ENCODE measurements around the gene SLC22A16. TPM values are rescaled to one million over a fixed set of nuclear protein-coding genes. Genes with fewer than 3 reads are reported as not detected.

The SLC22A16 gene
- total RNA-seq, 1 donor from 2014 or later: not detected

DNA sequence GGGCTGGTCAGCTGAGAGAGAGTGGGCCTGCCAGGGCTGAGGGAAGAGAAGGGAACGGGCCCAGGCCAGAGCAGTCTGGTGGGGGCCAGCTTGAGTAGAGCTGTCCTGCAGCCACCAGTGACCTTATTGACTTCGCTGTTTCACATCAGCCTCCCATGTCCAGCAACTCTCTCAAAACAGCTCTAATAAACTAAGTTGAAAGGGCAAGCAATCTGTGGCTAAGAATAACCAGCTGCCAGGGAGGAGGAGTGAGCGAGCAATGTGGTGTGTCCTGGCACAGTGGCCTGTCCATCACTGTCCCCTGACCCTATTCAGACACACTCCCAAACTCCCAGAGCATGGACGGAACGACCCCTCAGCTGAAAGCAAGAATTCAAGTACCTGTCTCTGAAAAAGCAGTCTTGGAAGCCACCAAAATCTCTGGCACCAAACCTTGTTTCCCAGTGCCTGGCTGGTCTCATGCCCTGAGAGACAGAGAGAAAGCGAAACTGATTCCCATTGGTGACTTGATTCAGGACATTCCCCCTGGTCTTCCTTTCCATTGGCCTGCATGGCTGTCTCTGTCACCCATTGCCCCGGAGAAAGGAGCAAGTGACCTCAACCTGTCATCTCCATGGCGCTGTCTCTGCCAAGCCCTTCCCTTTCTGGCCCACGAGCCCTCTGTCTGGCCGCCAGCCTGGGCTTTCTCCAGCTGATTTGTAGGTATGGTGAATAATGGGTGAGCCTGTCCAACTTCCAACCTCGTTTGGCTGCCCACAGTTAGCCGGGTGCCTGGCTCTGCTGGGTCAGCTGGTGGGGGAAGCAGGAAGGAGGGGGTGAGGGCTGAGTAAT lies 61.1 kb downstream of the SLC22A16 start, which contains the start of gene DDO:
Gene DDO, minus strand, starts transcription at position 490 of the 831 bp plus-strand sequence. CDS start 2,113 bp downstream, outside the sequence.
- no peaks in the 10 kb centered on the region for H3K36me3 ChIP-seq (ENCODE audit: insufficient read depth, low read length)

DNA sequence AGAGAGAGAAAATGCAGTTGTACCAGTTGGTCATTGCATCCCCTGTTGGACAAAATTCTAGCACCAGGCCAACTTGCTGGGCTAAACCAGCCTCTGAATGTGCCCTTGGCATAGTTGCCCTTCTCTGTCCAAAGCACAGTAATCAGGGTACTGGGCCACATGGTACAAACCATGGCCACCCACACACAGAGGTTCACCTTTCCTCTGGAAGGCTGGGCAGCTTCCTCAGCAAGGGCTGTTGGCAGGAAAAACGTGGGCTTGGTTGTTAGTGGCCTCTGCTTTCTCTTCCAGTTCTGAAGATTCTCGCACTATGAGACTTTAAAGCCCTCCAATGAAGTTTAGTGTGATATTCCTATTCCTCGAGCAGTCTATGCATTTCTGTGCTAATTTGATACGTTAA lies 61.7 kb downstream of the SLC22A16 start:
- no peaks in the 10 kb centered on the region for H3K9me3 ChIP-seq (ENCODE audit: insufficient read depth, low read depth, low read length)
- no peaks in the 10 kb centered on the region for H3K79me2 ChIP-seq (ENCODE audit: insufficient read depth, low read length)
- H3K27ac ChIP-seq (ENCODE audit: low read depth, low read length): no peak overlapping the region
- no peak overlapping the region for H3K4me3 ChIP-seq (ENCODE audit: insufficient read depth, low read depth, low read length)
- DNase-seq (ENCODE audit: low read depth) (no peak), FAIRE-seq (no peak)
- no peaks in the 10 kb centered on the region for H4K20me1 ChIP-seq (ENCODE audit: insufficient read depth, low read length)
- no peak overlapping the region for H3K9ac ChIP-seq (ENCODE audit: low read length)
- no peaks in the 10 kb centered on the region for H3K4me1 ChIP-seq (ENCODE audit: insufficient read depth, low read length)
- no peaks in the 10 kb centered on the region for H3K27me3 ChIP-seq (ENCODE audit: insufficient read depth, low read length)
- H3K27ac Mint-ChIP-seq (ENCODE audit: unreplicated experiment): no peak overlapping the region
- no peak overlapping the region for H2AFZ ChIP-seq (ENCODE audit: low read depth, low read length)
- TF ChIP-seq EZH2 (IDR thresholded peaks at IDR 0.05; ENCODE audit: insufficient read depth, low read length): no peak
- TF ChIP-seq CTCF (IDR thresholded peaks at IDR 0.05; ENCODE audit: insufficient read depth, low read depth, low read length): no peak
- H3K9me3 Mint-ChIP-seq (ENCODE audit: unreplicated experiment): no peaks in the 10 kb centered on the region
- peaks cover 2% of the 10 kb centered on the region for H3K36me3 Mint-ChIP-seq (ENCODE audit: low read depth, unreplicated experiment)
- H3K36me3 ChIP-seq (ENCODE audit: insufficient read depth, low read length): no peaks in the 10 kb centered on the region
- H3K27me3 Mint-ChIP-seq (ENCODE audit: low read depth, unreplicated experiment): peaks cover 12% of the 10 kb centered on the region
- no peak overlapping the region for H3K4me2 ChIP-seq (ENCODE audit: low read length)
- H3K4me1 Mint-ChIP-seq (ENCODE audit: low read depth, unreplicated experiment): no peaks in the 10 kb centered on the region
- H3K4me3 Mint-ChIP-seq (ENCODE audit: unreplicated experiment): no peak overlapping the region

More for the DNA sequence above, 61.1 kb downstream of the SLC22A16 start, which contains the start of gene DDO:
- Mint-ChIP-seq H3K27ac (ENCODE audit: unreplicated experiment) (no peak within 1 kb of the TSS), H3K4me1 (ENCODE audit: low read depth, unreplicated experiment) (no peaks in the 10 kb centered on the region), H3K36me3 (ENCODE audit: low read depth, unreplicated experiment) (peaks cover 2% of the 10 kb centered on the region), H3K9me3 (ENCODE audit: unreplicated experiment) (no peaks in the 10 kb centered on the region), H3K27me3 (ENCODE audit: low read depth, unreplicated experiment) (peaks cover 12% of the 10 kb centered on the region), H3K4me3 (ENCODE audit: unreplicated experiment) (no peak within 1 kb of the TSS)
- H3K79me2 ChIP-seq (ENCODE audit: insufficient read depth, low read length): no peaks in the 10 kb centered on the region
- H3K27me3 ChIP-seq (ENCODE audit: insufficient read depth, low read length): no peaks in the 10 kb centered on the region
- peak within 1 kb of the TSS; percentile 33 for H3K4me3 ChIP-seq (ENCODE audit: insufficient read depth, low read depth, low read length)
- TF ChIP-seq CTCF (IDR thresholded peaks at IDR 0.05; ENCODE audit: insufficient read depth, low read depth, low read length): no peak
- no peak for TF ChIP-seq EZH2 (IDR thresholded peaks at IDR 0.05; ENCODE audit: insufficient read depth, low read length)
- FAIRE-seq (no peak), DNase-seq (ENCODE audit: low read depth) (peak; percentile 48)
- peak within 1 kb of the TSS; percentile 76 for H3K4me2 ChIP-seq (ENCODE audit: low read length)
- H2AFZ ChIP-seq (ENCODE audit: low read depth, low read length): peak within 1 kb of the TSS; percentile 71
- H3K9ac ChIP-seq (ENCODE audit: low read length): no peak within 1 kb of the TSS
- H3K4me1 ChIP-seq (ENCODE audit: insufficient read depth, low read length): no peaks in the 10 kb centered on the region
- H4K20me1 ChIP-seq (ENCODE audit: insufficient read depth, low read length): no peaks in the 10 kb centered on the region
- no peaks in the 10 kb centered on the region for H3K9me3 ChIP-seq (ENCODE audit: insufficient read depth, low read depth, low read length)
- H3K27ac ChIP-seq (ENCODE audit: low read depth, low read length): no peak within 1 kb of the TSS

DNA sequence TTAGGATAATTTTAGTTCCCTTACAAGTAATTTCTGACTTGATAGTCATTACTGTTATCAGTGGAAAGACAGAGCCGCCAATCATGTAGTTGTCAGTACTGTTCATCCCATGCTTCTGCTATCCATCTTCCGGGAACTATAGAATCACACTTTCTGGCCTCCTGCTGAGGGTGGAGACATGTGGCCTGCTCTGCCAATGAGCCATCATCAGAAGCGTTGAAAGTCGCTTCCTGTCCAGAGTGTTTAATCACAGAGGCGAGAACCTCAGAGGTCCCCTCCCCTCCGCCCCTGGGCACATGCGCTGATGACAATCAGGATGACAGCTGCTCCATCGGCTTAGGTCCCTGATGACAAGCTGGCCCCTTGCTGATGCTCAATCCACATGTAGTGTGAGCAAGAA lies 64.1 kb downstream of the SLC22A16 start:
- Histone ChIP-seq H3K4me3 (ENCODE audit: insufficient read depth, low read depth, low read length) (no peak overlapping the region), H3K4me2 (ENCODE audit: low read length) (no peak overlapping the region), H3K27me3 (ENCODE audit: insufficient read depth, low read length) (no peaks in the 10 kb centered on the region), H3K4me1 (ENCODE audit: insufficient read depth, low read length) (no peaks in the 10 kb centered on the region), H2AFZ (ENCODE audit: low read depth, low read length) (no peak overlapping the region), H3K36me3 (ENCODE audit: insufficient read depth, low read length) (no peaks in the 10 kb centered on the region), H3K79me2 (ENCODE audit: insufficient read depth, low read length) (no peaks in the 10 kb centered on the region), H3K27ac (ENCODE audit: low read depth, low read length) (no peak overlapping the region), H4K20me1 (ENCODE audit: insufficient read depth, low read length) (no peaks in the 10 kb centered on the region), H3K9me3 (ENCODE audit: insufficient read depth, low read depth, low read length) (no peaks in the 10 kb centered on the region), H3K9ac (ENCODE audit: low read length) (no peak overlapping the region)
- DNase-seq (ENCODE audit: low read depth): no peak
- TF ChIP-seq EZH2 (IDR thresholded peaks at IDR 0.05; ENCODE audit: insufficient read depth, low read length): no peak
- TF ChIP-seq CTCF (IDR thresholded peaks at IDR 0.05; ENCODE audit: insufficient read depth, low read depth, low read length): no peak
- Mint-ChIP-seq H3K27ac (ENCODE audit: unreplicated experiment) (no peak overlapping the region), H3K27me3 (ENCODE audit: low read depth, unreplicated experiment) (peaks cover 7% of the 10 kb centered on the region), H3K4me3 (ENCODE audit: unreplicated experiment) (no peak overlapping the region), H3K4me1 (ENCODE audit: low read depth, unreplicated experiment) (no peaks in the 10 kb centered on the region), H3K9me3 (ENCODE audit: unreplicated experiment) (no peaks in the 10 kb centered on the region), H3K36me3 (ENCODE audit: low read depth, unreplicated experiment) (peaks cover 2% of the 10 kb centered on the region)
- FAIRE-seq: no peak
